K562 (cell line): Measurements from ENCODE around the gene ZFPM1. TPM values are rescaled to one million over a fixed set of nuclear protein-coding genes. Genes with fewer than 3 reads are reported as not detected.

Experiments used
- ATAC-seq: fragments of 200-7000 bp; cut with Tn5 transposase; 3 replicates; pipeline ENCODE4 v1.9.1; 2020; ENCODE audit warnings: moderate library complexity
- BruUV-seq: library from RNA; stranded (reverse); fragments of 400-500 nt; replicated peaks from 2 replicates; lab custom pipeline; 2021; lab: Mats Ljungman, UMichigan
- CTCF ChIA-PET: fragments of 300-600 bp; formaldehyde crosslinking; extraction: SDS; loops from one replicate; lab custom pipeline; 2021; ENCODE audit warnings: low intra/inter-chr PET ratio; lab: Yijun Ruan, JAX
- POLR2A ChIA-PET: fragments of 300-600, 350-650 bp; sonication (Branson Sonifier 250); formaldehyde crosslinking; extraction: SDS; loops from one replicate; lab custom pipeline; 2021; ENCODE audit warnings: antibody characterized with exemption, inconsistent platforms; lab: Yijun Ruan, JAX
- DNase-seq, 4 experiments: peaks; one replicate each; pipeline versions ENCODE4 v3.0.0 to v3.0.0-alpha.2; 2011 to 2018; ENCODE audit warnings: low spot score in 3 of 4, mixed read lengths in 3 of 4; ENCODE audit errors: extremely low read depth in 1 of 4
- FAIRE-seq: peaks from 2 replicates; lab custom pipeline; 2011; peaks lifted over from hg19 to GRCh38; lab: Jason Lieb, UNC
- H2AFZ ChIP-seq: 2 replicates; pipeline ENCODE4 v1.6.0; 2011; ENCODE audit warnings: low read depth, low read length, control low read depth, inconsistent platforms
- H3K27ac ChIP-seq: fragments of 200-600 bp; 3 replicates; pipeline ENCODE4 v1.8.0; 2011; ENCODE audit warnings: low read depth, mild to moderate bottlenecking, control low read depth, inconsistent platforms, low read length, moderate library complexity, mixed read lengths; ENCODE audit errors: extremely low read depth
- H3K27me3 ChIP-seq, 2 experiments: fragments of 300-600 bp in 1 of 2; 2 replicates in 1 of 2; 3 replicates in 1 of 2; pipeline versions ENCODE4 v1.6.0 to v1.8.0; 2011; ENCODE audit warnings: inconsistent platforms in 2 of 2, low read length in 2 of 2, mild to moderate bottlenecking in 1 of 2, mixed read lengths in 1 of 2, moderate library complexity in 1 of 2; ENCODE audit not compliant: control insufficient read depth in 2 of 2, insufficient read depth in 2 of 2
- H3K36me3 ChIP-seq: fragments of 300-600 bp; 3 replicates; pipeline ENCODE4 v1.8.0; 2011; ENCODE audit warnings: mild to moderate bottlenecking, low read length, inconsistent platforms; ENCODE audit not compliant: control insufficient read depth, insufficient read depth
- H3K4me1 ChIP-seq, 2 experiments: fragments of 200-600 bp in 1 of 2; replicated peaks in 1 of 2; 2 replicates in 1 of 2; 3 replicates in 1 of 2; pipeline versions ENCODE4 v1.5.1 to v1.8.0; 2011; ENCODE audit warnings: inconsistent platforms in 2 of 2, low read length in 2 of 2, mild to moderate bottlenecking in 1 of 2, mixed read lengths in 1 of 2, moderate library complexity in 1 of 2; ENCODE audit not compliant: control insufficient read depth in 2 of 2, insufficient read depth in 2 of 2
- H3K4me2 ChIP-seq: 2 replicates; pipeline ENCODE4 v1.6.1; 2011; ENCODE audit warnings: low read length, control low read depth, inconsistent platforms, mixed read lengths; ENCODE audit not compliant: insufficient read depth
- H3K4me3 ChIP-seq: fragments of 200-600 bp; sonication (generic), shearing (Covaris generic); 2 replicates; pipeline ENCODE4 v1.5.1; 2016; ENCODE audit warnings: control low read depth, inconsistent platforms
- H3K79me2 ChIP-seq: fragments of 200-600 bp; 3 replicates; pipeline ENCODE4 v1.8.0; 2011; ENCODE audit warnings: low read length, inconsistent platforms; ENCODE audit not compliant: control insufficient read depth, insufficient read depth
- H3K9ac ChIP-seq, 2 experiments: 2 replicates each; pipeline versions ENCODE4 v1.6.0 to v1.6.1; 2011; ENCODE audit warnings: low read depth in 2 of 2, low read length in 2 of 2, control low read depth in 1 of 2, inconsistent platforms in 1 of 2, mild to moderate bottlenecking in 1 of 2, mixed read lengths in 1 of 2; ENCODE audit not compliant: insufficient read depth in 1 of 2
- H3K9me1 ChIP-seq: one replicate; pipeline ENCODE4 v1.6.0; 2011; ENCODE audit warnings: inconsistent platforms, mild to moderate bottlenecking, low read length, moderate library complexity; ENCODE audit not compliant: control insufficient read depth, insufficient read depth
- H3K9me3 ChIP-seq: replicated peaks from 2 replicates; pipeline ENCODE4 v1.5.1; 2011; ENCODE audit warnings: low read depth, low read length, inconsistent platforms; ENCODE audit not compliant: control insufficient read depth, insufficient read depth
- H4K20me1 ChIP-seq: replicated peaks from 2 replicates; pipeline ENCODE4 v1.6.1; 2011; ENCODE audit warnings: low read length, inconsistent platforms, mixed read lengths; ENCODE audit not compliant: control insufficient read depth, insufficient read depth
- ARID1B ChIP-seq: fragments of 450-650 bp; IDR thresholded peaks from 2 replicates; pipeline ENCODE4 v1.6.1; 2016; ENCODE audit warnings: antibody characterized with exemption, mild to moderate bottlenecking, inconsistent platforms
- CBFA2T2 ChIP-seq: fragments of 450-650 bp; conservative IDR thresholded peaks from 2 replicates; pipeline ENCODE4 v1.6.1; 2017; ENCODE audit warnings: mild to moderate bottlenecking
- GTF2A2 ChIP-seq: IDR thresholded peaks from 2 replicates; pipeline ENCODE4 v1.6.1; 2016; ENCODE audit warnings: mild to moderate bottlenecking, missing genetic modification characterization, missing compliant biosample characterization
- HMGN3 ChIP-seq: IDR thresholded peaks from 2 replicates; pipeline ENCODE4 v1.6.1; 2011; ENCODE audit warnings: borderline replicate concordance, low read depth, mild to moderate bottlenecking, mixed read lengths, low read length; ENCODE audit not compliant: insufficient read length; ENCODE audit errors: extremely low read depth
- HNRNPH1 ChIP-seq: fragments of 200-400 bp; formaldehyde crosslinking; optimal IDR thresholded peaks from 2 replicates; pipeline ENCODE3; 2017; ENCODE audit warnings: low read depth, mild to moderate bottlenecking, low read length, moderate library complexity
- LEF1 ChIP-seq: fragments of 450-650 bp; IDR thresholded peaks from 2 replicates; pipeline ENCODE4 v1.6.1; 2016; ENCODE audit warnings: mild to moderate bottlenecking
- MIER1 ChIP-seq: fragments of 450-650 bp; IDR thresholded peaks from 2 replicates; pipeline ENCODE4 v1.6.1; 2016; ENCODE audit warnings: antibody characterized with exemption, mild to moderate bottlenecking, low read depth
- MTA2 ChIP-seq: fragments of 450-650 bp; IDR thresholded peaks from 2 replicates; pipeline ENCODE4 v1.6.1; 2016; ENCODE audit warnings: low read depth
- NCOR1 ChIP-seq: fragments of 450-650 bp; IDR thresholded peaks from 2 replicates; pipeline ENCODE4 v1.6.1; 2016; ENCODE audit warnings: mild to moderate bottlenecking, moderate library complexity
- NR2C1 ChIP-seq, 2 experiments: fragments of 450-650 bp; IDR thresholded peaks; 2 replicates each; pipeline ENCODE4 v1.6.1; 2017; ENCODE audit warnings: mild to moderate bottlenecking in 2 of 2, antibody characterized with exemption in 1 of 2, inconsistent platforms in 1 of 2, missing compliant biosample characterization in 1 of 2, missing genetic modification characterization in 1 of 2
- PHB ChIP-seq: fragments of 250-450 bp; sonication (Bioruptor Pico); IDR thresholded peaks from 2 replicates; pipeline ENCODE4 v1.5.0; 2021
- RBFOX2 ChIP-seq: fragments of 200-400 bp; formaldehyde crosslinking; IDR thresholded peaks from 2 replicates; pipeline ENCODE4 v1.6.1; 2017; ENCODE audit warnings: low read depth, mild to moderate bottlenecking, low read length, moderate library complexity
- SAFB ChIP-seq: fragments of 200-400 bp; formaldehyde crosslinking; IDR thresholded peaks from 2 replicates; pipeline ENCODE4 v1.6.1; 2017; ENCODE audit warnings: low read depth, low read length, borderline replicate concordance
- TCF3 ChIP-seq: sonication (generic); formaldehyde crosslinking; IDR thresholded peaks from 2 replicates; pipeline ENCODE4 v1.4.0; 2020; ENCODE audit warnings: mild to moderate bottlenecking, missing genetic modification reagents
- ZNF354B ChIP-seq: fragments of 250-450 bp; sonication (Bioruptor Pico); IDR thresholded peaks from 2 replicates; pipeline ENCODE4 v1.4.0; 2020
- WGBS: fragments of 100-300 bp; shearing (Covaris generic); methylation state at CpG from one replicate; pipeline ENCODE4 v1.1.6; 2016; ENCODE audit warnings: low coverage, mixed read lengths; ENCODE audit not compliant: insufficient coverage; ENCODE audit errors: missing lambda C conversion rate; 5-methylcytosine and 5-hydroxymethylcytosine counted together
- in situ Hi-C: fragments of 300-500 bp; cut with MboI; formaldehyde crosslinking; loops from 4 replicates; pipeline ENCODE4 v1.15.0; 2018; ENCODE audit warnings: inconsistent platforms, mixed read lengths
- intact Hi-C: fragments of 100-400 bp; cut with micrococcal nuclease; formaldehyde crosslinking; loops from 2 replicates; pipeline ENCODE4 v1.14.2; 2022
- polyA plus RNA-seq, 8 experiments: library from polyadenylated mRNA; depleted of rRNA in 4 of 8; stranded (reverse) in 5 of 8; unstranded in 3 of 8; fragments of >200 nt; fragmentation: Nextera tagmentation in 2 of 8; fragmentation: Illumina TruSeq in 1 of 8; extraction: Ambion mirVana in 2 of 8; extraction: Trizol in 1 of 8; gene quantifications; 2 replicates each; pipeline versions ENCODE4 v1.2.1 to v1.2.3, GENCODE V29; 2011 to 2014; ENCODE audit warnings: inconsistent platforms in 1 of 8, missing spikeins in 1 of 8
- total RNA-seq, 7 experiments: library from RNA; depleted of rRNA in 6 of 7; stranded (reverse); fragments of >200 nt in 6 of 7; fragmentation: Illumina TruSeq in 2 of 7; extraction: Trizol in 2 of 7; gene quantifications; 2 replicates each; pipeline versions ENCODE4 v1.2.1 to v1.2.3, GENCODE V29; 2011 to 2021; ENCODE audit warnings: low replicate concordance in 1 of 7
- TF ChIP-seq, protein P1 (sequence below): fragments of 450-650 bp; IDR thresholded peaks from 2 replicates; pipeline ENCODE4 v1.6.1; 2016; ENCODE audit warnings: antibody characterized with exemption
- TF ChIP-seq, protein P2 (sequence below): sonication (generic); formaldehyde crosslinking; IDR thresholded peaks from 2 replicates; pipeline ENCODE4 v1.4.0; 2020; ENCODE audit warnings: mild to moderate bottlenecking, missing genetic modification reagents

The ZFPM1 gene
- total and polyA plus RNA-seq, 9 of the 15 experiments (the other 6 are each of a cell fraction or from before 2014, with no cell fraction given): 0.03 to 35.9 (median 1.4) TPM

DNA sequence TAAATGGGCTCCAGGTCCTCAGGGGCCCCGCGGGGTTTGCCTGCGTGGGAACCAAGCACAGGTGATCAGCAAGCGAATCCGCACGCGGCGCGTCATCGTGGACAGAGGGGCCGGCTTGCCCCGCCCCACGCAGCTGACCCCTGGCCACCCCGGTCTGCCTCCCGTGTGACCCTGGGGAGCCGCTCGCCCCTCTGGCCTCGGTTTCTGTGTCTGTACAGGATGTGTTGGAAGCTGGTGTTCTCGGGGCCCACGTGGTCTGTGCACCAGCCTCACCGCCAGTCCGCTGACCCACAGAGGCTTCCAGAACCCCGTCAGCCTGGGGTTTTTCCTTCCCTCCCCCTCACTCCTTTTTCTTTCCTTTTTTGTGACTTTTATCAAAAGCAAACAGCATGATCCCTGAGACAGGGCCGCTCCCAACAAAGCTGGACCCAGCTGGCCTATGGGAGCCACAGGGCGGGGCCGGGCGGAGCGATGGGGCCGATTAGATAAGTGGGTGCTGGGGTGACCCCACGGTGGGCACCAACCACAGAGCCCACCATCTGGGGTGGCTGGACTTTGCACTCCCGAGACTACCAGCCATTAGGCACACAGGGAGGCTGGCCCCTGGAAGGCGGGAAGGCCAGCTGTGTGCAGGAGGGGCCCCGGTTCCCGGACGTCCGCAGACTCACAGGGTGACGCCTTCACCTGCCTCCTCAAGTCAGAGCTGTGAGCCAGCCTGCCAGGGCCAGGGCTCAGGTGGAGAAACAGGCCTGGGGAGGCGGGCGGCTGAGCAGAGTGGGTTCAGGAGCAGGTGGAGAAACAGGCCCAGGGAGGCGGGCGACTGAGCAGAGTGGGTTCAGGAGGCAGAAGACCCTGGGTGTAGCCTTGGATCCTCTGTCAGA is 56.0 kb downstream of the ZFPM1 start:
- Histone ChIP-seq H3K9me1 (peaks cover 6% of the 10 kb centered on the region), H3K27ac (peak overlapping the region; percentile 59), H3K9ac (peak overlapping the region; percentile 30 to 88; a peak in 3 of 4 replicates), H3K36me3 (peaks cover 65% of the 10 kb centered on the region; the same call in 2 of the 3 replicates), H3K4me2 (peak overlapping the region; percentile 50), H2AFZ (no peak overlapping the region), H3K79me2 (peaks cover 35% of the 10 kb centered on the region), H3K27me3 (no peaks in the 10 kb centered on the region), H3K4me3 (no peak overlapping the region), H4K20me1 (peaks cover 7% of the 10 kb centered on the region; the same call in 1 of the 2 replicates), H3K4me1 (peaks cover 23 to 94% of the 10 kb centered on the region in 2 experiments), H3K9me3 (no peaks in the 10 kb centered on the region)
- no TSS peak for BruUV-seq
- CTCF ChIA-PET: no interaction called here
- in situ Hi-C loops: no loop called here
- ATAC-seq (peak; percentile 74), DNase-seq (peak; percentile 73 to 81 (median 77)), FAIRE-seq (peak; percentile 90)
- WGBS: 20% methylated on average over 40 of the region's 41 CpGs
- POLR2A ChIA-PET: interaction anchor here (0.6 to 2.4 kb wide), 6 partner anchors 11 to 742 kb away, joined by 3 to 10 read pairs (median 4); no protein-coding TSS in a partner anchor
- intact Hi-C loops: no loop called here
- TF ChIP-seq ZNF354B (CRISPR knock-in tag) (no peak), MTA2 (0 out of 2 replicates have a peak, but pooled peaks have one; percentile 16), NR2C1 (IDR thresholded peaks at IDR 0.05) (0 out of 2 replicates have a peak, but pooled peaks have one; percentile 22), NR2C1 (tag; IDR thresholded peaks at IDR 0.05) (0 out of 2 replicates have a peak, but pooled peaks have one; percentile 21), GTF2A2 (no peak), SAFB (peak; percentile 53; the same call in 1 of the 2 replicates), RBFOX2 (peak; percentile 50), TCF3 (peak; percentile 64), LEF1 (peak; percentile 20; the same call in 1 of the 2 replicates), NCOR1 (peak; percentile 45; the same call in 1 of the 2 replicates), MIER1 (no peak), PHB (CRISPR knock-in tag) (no peak), HMGN3 (peak; percentile 32), CBFA2T2 (peak; percentile 48), ARID1B (peak; percentile 82), HNRNPH1 (no peak)
- TF ChIP-seq, protein P1, sequence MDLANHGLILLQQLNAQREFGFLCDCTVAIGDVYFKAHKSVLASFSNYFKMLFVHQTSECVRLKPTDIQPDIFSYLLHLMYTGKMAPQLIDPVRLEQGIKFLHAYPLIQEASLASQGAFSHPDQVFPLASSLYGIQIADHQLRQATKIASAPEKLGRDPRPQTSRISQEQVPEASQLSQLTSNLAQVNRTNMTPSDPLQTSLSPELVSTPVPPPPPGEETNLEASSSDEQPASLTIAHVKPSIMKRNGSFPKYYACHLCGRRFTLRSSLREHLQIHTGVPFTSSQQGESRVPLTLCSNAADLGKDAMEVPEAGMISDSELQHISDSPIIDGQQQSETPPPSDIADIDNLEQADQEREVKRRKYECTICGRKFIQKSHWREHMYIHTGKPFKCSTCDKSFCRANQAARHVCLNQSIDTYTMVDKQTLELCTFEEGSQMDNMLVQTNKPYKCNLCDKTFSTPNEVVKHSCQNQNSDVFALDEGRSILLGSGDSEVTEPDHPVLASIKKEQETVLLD: 0 out of 2 replicates have a peak, but pooled peaks have one; percentile 28
- TF ChIP-seq, protein P2, sequence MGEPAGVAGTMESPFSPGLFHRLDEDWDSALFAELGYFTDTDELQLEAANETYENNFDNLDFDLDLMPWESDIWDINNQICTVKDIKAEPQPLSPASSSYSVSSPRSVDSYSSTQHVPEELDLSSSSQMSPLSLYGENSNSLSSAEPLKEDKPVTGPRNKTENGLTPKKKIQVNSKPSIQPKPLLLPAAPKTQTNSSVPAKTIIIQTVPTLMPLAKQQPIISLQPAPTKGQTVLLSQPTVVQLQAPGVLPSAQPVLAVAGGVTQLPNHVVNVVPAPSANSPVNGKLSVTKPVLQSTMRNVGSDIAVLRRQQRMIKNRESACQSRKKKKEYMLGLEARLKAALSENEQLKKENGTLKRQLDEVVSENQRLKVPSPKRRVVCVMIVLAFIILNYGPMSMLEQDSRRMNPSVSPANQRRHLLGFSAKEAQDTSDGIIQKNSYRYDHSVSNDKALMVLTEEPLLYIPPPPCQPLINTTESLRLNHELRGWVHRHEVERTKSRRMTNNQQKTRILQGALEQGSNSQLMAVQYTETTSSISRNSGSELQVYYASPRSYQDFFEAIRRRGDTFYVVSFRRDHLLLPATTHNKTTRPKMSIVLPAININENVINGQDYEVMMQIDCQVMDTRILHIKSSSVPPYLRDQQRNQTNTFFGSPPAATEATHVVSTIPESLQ: peak; percentile 75; the same call in 1 of the 2 replicates
